ENCODE measurements around the gene ATP2A1. TPM values are rescaled to one million over a fixed set of nuclear protein-coding genes. Genes with fewer than 3 reads are reported as not detected.

ATP2A1 gene
- total RNA-seq, 2 donors from 2014 or later, result not detected

DNA sequence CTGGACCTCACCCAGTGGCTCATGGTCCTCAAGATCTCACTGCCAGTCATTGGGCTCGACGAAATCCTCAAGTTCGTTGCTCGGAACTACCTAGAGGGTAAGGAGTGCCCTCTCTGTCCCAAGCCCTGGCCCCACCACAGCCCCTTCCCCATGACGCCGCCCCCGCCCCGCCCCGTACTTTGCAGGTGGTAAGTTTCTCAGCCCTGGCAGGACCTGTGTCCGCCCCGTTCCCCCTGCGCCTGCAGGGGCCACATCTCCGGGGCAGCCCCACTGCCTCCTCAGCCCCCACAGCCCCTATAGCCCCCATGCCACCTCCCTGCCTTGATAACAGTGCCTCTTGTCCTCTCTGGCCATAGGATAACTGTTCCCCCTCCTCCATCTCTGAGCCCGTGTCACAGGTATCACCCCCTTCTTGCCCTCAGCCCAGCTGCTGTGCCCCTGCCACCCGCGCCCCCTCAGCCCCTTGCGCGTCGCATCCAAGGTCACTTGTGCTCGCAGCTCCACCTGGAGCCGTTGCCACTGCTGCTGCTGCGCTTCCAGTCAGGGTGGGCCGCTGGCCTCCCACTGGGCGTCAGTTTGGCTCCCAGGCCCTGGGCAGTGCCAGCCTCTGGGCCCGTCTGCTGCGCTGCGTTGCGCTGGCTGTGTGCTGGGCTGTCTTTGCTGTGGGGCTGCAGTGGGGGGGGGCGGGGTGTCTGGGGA lies 25.2 kb downstream of the ATP2A1 start:
- WGBS, 2 donors, result 56 to 58% methylated on average over 11 to 28 of the region's 29 CpGs
- no peaks in the 10 kb centered on the region for H3K9me3 ChIP-seq
- no peak overlapping the region for H3K27ac ChIP-seq
- H3K4me1 ChIP-seq, result no peaks in the 10 kb centered on the region
- intact Hi-C loops (cut with DNase I), result no loop called here
- H3K4me3 ChIP-seq, result no peak overlapping the region
- no peak for ATAC-seq
- TF ChIP-seq POLR2A (IDR thresholded peaks at IDR 0.05), result no peak
- TF ChIP-seq, protein P1, sequence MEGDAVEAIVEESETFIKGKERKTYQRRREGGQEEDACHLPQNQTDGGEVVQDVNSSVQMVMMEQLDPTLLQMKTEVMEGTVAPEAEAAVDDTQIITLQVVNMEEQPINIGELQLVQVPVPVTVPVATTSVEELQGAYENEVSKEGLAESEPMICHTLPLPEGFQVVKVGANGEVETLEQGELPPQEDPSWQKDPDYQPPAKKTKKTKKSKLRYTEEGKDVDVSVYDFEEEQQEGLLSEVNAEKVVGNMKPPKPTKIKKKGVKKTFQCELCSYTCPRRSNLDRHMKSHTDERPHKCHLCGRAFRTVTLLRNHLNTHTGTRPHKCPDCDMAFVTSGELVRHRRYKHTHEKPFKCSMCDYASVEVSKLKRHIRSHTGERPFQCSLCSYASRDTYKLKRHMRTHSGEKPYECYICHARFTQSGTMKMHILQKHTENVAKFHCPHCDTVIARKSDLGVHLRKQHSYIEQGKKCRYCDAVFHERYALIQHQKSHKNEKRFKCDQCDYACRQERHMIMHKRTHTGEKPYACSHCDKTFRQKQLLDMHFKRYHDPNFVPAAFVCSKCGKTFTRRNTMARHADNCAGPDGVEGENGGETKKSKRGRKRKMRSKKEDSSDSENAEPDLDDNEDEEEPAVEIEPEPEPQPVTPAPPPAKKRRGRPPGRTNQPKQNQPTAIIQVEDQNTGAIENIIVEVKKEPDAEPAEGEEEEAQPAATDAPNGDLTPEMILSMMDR (IDR thresholded peaks at IDR 0.05), result no peak
- DNase-seq, result no peak
- H3K27me3 ChIP-seq, result no peaks in the 10 kb centered on the region
- peaks cover 0 to 5% of the 10 kb centered on the region in 2 donors for H3K36me3 ChIP-seq (replicated peaks in 1 of 2; ENCODE audit: insufficient read depth in 1 of 2, low read depth in 2 of 2)

DNA sequence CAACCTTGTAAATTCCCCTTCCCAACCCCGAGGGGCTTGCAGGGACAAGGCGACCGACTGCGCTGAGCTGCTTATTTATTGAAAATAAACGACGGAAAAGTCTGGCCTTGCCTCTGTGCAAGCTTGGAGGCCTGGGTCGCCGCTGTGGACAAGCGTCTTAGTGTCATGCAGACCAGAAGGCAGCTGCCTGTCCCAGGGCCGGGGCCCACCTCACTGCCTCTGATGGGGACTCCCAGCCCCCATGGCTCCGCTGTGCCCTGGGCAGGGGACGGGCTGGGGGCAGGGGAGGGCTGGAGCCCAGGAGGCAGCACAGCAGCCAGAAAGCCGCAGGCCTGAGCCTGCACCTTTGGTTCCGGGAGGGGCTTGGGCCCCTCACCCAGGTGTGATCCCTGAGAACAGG lies 26.1 kb downstream of the ATP2A1 start:
- no peak for ATAC-seq
- DNase-seq, result no peak
- TF ChIP-seq POLR2A (IDR thresholded peaks at IDR 0.05), result no peak
- TF ChIP-seq, protein P1 (IDR thresholded peaks at IDR 0.05), result no peak

DNA sequence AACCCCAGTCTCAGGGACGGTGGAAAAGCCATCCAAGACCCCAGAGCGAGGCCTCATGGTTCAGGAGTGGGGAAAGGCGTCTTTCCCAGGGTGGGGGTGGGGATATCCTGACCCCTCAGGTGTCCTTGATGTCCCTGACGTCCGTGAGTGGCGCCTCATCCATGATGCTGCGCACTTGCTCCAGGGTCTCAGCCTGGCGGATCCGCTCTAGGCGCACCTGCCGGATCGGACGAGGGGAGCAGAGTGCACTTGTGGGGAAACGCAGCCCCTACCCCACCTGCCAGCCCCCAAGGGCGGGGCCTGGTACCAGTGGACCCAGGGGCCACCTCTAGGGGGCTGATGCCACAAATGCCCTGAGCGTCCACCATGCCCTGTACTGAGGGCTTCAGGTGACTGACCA lies 26.5 kb downstream of the ATP2A1 start:
- Histone ChIP-seq H3K36me3 (replicated peaks in 1 of 2; ENCODE audit: insufficient read depth in 1 of 2, low read depth in 2 of 2) (peaks cover 0 to 7% of the 10 kb centered on the region in 2 donors), H3K4me3 (no peak overlapping the region), H3K9me3 (no peaks in the 10 kb centered on the region), H3K27me3 (no peaks in the 10 kb centered on the region), H3K27ac (no peak overlapping the region), H3K4me1 (no peaks in the 10 kb centered on the region)
- intact Hi-C loops (cut with DNase I), result no loop called here
- DNase-seq, result no peak
- WGBS, 2 donors, result 93 to 96% methylated on average over 5 to 15 of the region's 16 CpGs
- TF ChIP-seq, protein P1 (IDR thresholded peaks at IDR 0.05), result no peak
- TF ChIP-seq POLR2A (IDR thresholded peaks at IDR 0.05), result no peak
- no peak for ATAC-seq

More for the DNA sequence above, 26.1 kb downstream of the ATP2A1 start:
- intact Hi-C loops (cut with DNase I), result no loop called here
- no peak overlapping the region for H3K27ac ChIP-seq
- H3K4me3 ChIP-seq, result no peak overlapping the region
- peaks cover 0 to 7% of the 10 kb centered on the region in 2 donors for H3K36me3 ChIP-seq (replicated peaks in 1 of 2; ENCODE audit: insufficient read depth in 1 of 2, low read depth in 2 of 2)
- H3K27me3 ChIP-seq, result no peaks in the 10 kb centered on the region
- 68 to 90% methylated on average over 8 to 14 of the region's 14 CpGs for WGBS, 2 donors
- no peaks in the 10 kb centered on the region for H3K4me1 ChIP-seq
- no peaks in the 10 kb centered on the region for H3K9me3 ChIP-seq

DNA sequence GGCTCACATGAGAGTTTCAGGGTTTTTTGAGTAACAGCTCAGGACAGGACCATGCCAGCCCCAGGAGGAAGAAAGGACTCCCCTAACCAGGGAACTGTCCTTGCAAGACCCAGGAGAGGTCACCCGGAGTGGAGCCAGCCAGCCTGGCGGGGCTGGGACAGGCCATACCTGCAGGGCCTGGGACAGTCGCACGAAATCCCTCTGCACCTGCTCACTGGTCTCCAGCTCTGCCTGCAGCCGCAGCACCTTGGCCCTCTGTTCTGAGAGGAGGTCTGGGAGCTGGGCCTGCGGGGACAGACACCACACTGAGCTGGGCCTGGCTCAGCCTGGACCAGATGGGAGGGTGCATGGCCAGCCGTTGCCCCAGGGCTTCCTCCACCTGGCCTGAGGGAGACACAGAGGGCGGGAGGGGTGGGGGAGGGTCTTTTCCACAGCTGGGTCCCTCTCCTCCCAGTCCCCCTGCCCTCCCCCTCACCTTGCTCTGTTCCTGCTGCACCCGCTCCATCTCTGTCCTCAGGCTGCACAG lies 27.0 kb downstream of the ATP2A1 start:
- DNase-seq (no peak), ATAC-seq (no peak)
- Histone ChIP-seq H3K27ac (no peak overlapping the region), H3K9me3 (no peaks in the 10 kb centered on the region), H3K4me3 (no peak overlapping the region), H3K27me3 (no peaks in the 10 kb centered on the region), H3K36me3 (replicated peaks in 1 of 2; ENCODE audit: insufficient read depth in 1 of 2, low read depth in 2 of 2) (peaks cover 0 to 7% of the 10 kb centered on the region in 2 donors), H3K4me1 (no peaks in the 10 kb centered on the region)
- WGBS, 2 donors, result 90% methylated on average over 2 to 9 of the region's 9 CpGs
- TF ChIP-seq, protein P1 (IDR thresholded peaks at IDR 0.05), result no peak
- TF ChIP-seq POLR2A (IDR thresholded peaks at IDR 0.05), result no peak
- intact Hi-C loops (cut with DNase I), result no loop called here
